ENCODE data around the gene CDPF1.
"Not testable (repeated sequence)": the region's sequence is repeated elsewhere in the genome, so short reads cannot be mapped to it uniquely, and the experiment has no call there.

CDPF1 gene

GRCh38 chr22:46281866-46282678 lies 32.0 kb upstream of the CDPF1 start:
- no peak for FAIRE-seq

GRCh38 chr22:46280999-46281623 lies 31.0 kb upstream of the CDPF1 start:
- DNase-seq (ENCODE audit: insufficient read length, low spot score) = no peak
- FAIRE-seq = no peak

More at GRCh38 chr22:46281866-46282678, 32.0 kb upstream of the CDPF1 start:
- no peak for DNase-seq (ENCODE audit: insufficient read length, low spot score)

- no peak for FAIRE-seq
- no peak for DNase-seq (ENCODE audit: insufficient read length, low spot score)
These were observed 30.1 kb upstream of the CDPF1 start for GRCh38 chr22:46280063-46280817.

- DNase-seq (ENCODE audit: insufficient read length, low spot score) (no peak), FAIRE-seq (no peak)
These were observed 28.9 kb upstream of the CDPF1 start for GRCh38 chr22:46278656-46279645.

GRCh38 chr22:46276563-46276962 lies 26.5 kb upstream of the CDPF1 start:
- DNase-seq (ENCODE audit: insufficient read length, low spot score) (no peak), FAIRE-seq (no peak)

GRCh38 chr22:46275455-46276122 lies 25.5 kb upstream of the CDPF1 start:
- no peak for FAIRE-seq
- no peak for DNase-seq (ENCODE audit: insufficient read length, low spot score)

GRCh38 chr22:46274381-46274780 lies 24.3 kb upstream of the CDPF1 start:
- DNase-seq (ENCODE audit: insufficient read length, low spot score) (no peak), FAIRE-seq (no peak)

GRCh38 chr22:46273432-46274148 lies 23.5 kb upstream of the CDPF1 start:
- FAIRE-seq (no peak), DNase-seq (ENCODE audit: insufficient read length, low spot score) (no peak)

GRCh38 chr22:46272762-46273431 lies 22.8 kb upstream of the CDPF1 start:
- no peak for DNase-seq (ENCODE audit: insufficient read length, low spot score)

GRCh38 chr22:46272196-46272595 lies 22.1 kb upstream of the CDPF1 start:
- FAIRE-seq (no peak), DNase-seq (ENCODE audit: insufficient read length, low spot score) (no peak)

More at GRCh38 chr22:46272762-46273431, 22.8 kb upstream of the CDPF1 start:
- FAIRE-seq = no peak

GRCh38 chr22:46269564-46269963 lies 19.5 kb upstream of the CDPF1 start:
- no peak for FAIRE-seq
- DNase-seq (ENCODE audit: insufficient read length, low spot score) = no peak

GRCh38 chr22:46267431-46268279 lies 17.6 kb upstream of the CDPF1 start, which contains the start of gene TTC38:
TTC38 (plus strand) TSS chr22:46268008; CDS start chr22:46268040, 32 bp downstream.
- FAIRE-seq = peak; percentile 83
- DNase-seq (ENCODE audit: insufficient read length, low spot score) = peak; percentile 97

GRCh38 chr22:46265627-46266026 lies 15.5 kb upstream of the CDPF1 start:
- FAIRE-seq; DNase-seq (ENCODE audit: insufficient read length, low spot score): not testable (repeated sequence)

GRCh38 chr22:46264520-46264919 lies 14.4 kb upstream of the CDPF1 start:
- not testable (repeated sequence) for DNase-seq (ENCODE audit: insufficient read length, low spot score); FAIRE-seq

GRCh38 chr22:46263216-46263590 lies 13.1 kb upstream of the CDPF1 start, which contains the start of gene PKDREJ:
PKDREJ (minus strand) TSS chr22:46263343; CDS start chr22:46263322, 21 bp downstream.
- no peak for FAIRE-seq
- DNase-seq (ENCODE audit: insufficient read length, low spot score) = no peak

- DNase-seq (ENCODE audit: insufficient read length, low spot score) = no peak
- FAIRE-seq = no peak
These were observed 12.5 kb upstream of the CDPF1 start for GRCh38 chr22:46262449-46263215.

- FAIRE-seq (no peak), DNase-seq (ENCODE audit: insufficient read length, low spot score) (no peak)
These were observed 9.9 kb upstream of the CDPF1 start for GRCh38 chr22:46260038-46260437.

Measured in GM19239 (cell line).